ENCODE measurements around the gene MYO19.

DNA sequence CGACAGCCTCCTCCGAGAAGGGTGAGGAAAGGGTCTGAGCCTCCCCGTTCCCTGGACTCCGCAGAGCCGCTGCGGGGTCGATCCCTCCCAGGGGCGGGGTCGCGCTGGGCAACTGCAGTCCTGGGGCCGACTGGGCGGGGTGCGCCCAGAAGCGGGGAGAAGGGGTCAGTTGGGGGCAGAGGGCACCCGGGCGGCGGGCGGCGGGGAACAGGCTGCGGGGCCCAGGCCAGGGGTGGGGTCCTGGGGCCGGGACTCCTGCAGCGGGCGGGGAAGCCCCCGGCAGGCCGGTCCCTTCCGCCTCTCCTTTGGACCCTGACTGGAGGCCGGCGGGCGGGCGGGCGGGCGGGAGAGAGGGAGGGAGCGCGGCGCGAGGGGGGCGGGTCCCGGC lies 10.4 kb upstream of the MYO19 start:
- no peak for TF ChIP-seq POLR2A (IDR thresholded peaks at IDR 0.05)
- TF ChIP-seq, protein P1, sequence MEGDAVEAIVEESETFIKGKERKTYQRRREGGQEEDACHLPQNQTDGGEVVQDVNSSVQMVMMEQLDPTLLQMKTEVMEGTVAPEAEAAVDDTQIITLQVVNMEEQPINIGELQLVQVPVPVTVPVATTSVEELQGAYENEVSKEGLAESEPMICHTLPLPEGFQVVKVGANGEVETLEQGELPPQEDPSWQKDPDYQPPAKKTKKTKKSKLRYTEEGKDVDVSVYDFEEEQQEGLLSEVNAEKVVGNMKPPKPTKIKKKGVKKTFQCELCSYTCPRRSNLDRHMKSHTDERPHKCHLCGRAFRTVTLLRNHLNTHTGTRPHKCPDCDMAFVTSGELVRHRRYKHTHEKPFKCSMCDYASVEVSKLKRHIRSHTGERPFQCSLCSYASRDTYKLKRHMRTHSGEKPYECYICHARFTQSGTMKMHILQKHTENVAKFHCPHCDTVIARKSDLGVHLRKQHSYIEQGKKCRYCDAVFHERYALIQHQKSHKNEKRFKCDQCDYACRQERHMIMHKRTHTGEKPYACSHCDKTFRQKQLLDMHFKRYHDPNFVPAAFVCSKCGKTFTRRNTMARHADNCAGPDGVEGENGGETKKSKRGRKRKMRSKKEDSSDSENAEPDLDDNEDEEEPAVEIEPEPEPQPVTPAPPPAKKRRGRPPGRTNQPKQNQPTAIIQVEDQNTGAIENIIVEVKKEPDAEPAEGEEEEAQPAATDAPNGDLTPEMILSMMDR (IDR thresholded peaks at IDR 0.05) = no peak

Data from right lobe of liver (tissue), 4 donors.